ENCODE results near the gene CFAP74.

- TF ChIP-seq POLR2AphosphoS5 (IDR thresholded peaks at IDR 0.05) (no peak), EP300 (IDR thresholded peaks at IDR 0.05; ENCODE audit: low read depth) (no peak), CTCF (IDR thresholded peaks at IDR 0.05) (no peak), POLR2A (IDR thresholded peaks at IDR 0.05) (no peak)
These were observed 18.6 kb upstream of the CFAP74 start for GRCh38 chr1:2022063-2022770.

Data from transverse colon (tissue), 4 donors.